ENCODE results near the gene EPB41L4A.

Gene EPB41L4A

GRCh38 chr5:112303685-112304084, 115.4 kb downstream of the EPB41L4A start:
- DNase-seq, result no peak

- no peak for DNase-seq
These were observed 125.0 kb downstream of the EPB41L4A start for GRCh38 chr5:112294126-112294525.

DNA sequence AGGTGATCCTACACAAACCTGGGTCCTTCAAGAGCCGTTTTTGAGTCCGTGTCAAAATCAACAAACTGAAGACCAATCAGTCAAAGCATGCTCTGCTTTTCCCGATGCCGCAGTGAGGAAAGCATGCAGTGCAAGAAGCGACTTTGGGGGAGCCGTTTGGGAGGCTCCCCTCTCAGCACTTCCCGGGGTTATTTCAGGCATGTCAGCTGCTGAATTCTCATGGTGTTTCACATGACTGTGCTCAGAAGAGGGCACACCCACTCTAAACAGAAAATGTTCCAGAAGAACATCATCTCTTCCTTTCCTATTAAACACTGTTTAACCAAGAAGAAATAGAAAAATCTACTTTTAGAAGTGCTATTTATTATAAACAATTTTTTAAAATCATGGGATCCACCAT, 125.5 kb downstream of the EPB41L4A start:
- no peak for DNase-seq

DNA sequence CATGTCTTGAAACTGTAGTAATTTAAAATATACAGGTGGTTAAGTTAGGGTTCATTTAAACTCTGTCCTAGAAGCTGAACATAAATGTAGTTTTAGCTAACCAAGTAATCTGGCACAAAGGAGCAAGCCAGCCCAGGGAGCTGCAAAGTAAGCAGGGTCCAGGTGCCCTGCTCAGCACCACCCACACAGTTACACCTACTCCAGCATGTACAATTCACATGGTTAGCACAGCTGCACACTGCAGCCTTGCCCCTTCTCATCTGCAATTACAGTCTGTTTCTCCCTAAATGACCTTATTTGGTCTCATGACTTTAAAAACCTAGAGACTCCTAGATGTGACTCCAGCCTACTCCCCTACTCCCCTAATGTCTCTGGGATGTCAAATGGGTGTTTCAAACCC, 128.4 kb downstream of the EPB41L4A start:
- DNase-seq, result no peak

GRCh38 chr5:112289465-112289864, 129.6 kb downstream of the EPB41L4A start:
- no peak for DNase-seq

GRCh38 chr5:112283943-112284929, 134.8 kb downstream of the EPB41L4A start:
- DNase-seq, result no peak

DNA sequence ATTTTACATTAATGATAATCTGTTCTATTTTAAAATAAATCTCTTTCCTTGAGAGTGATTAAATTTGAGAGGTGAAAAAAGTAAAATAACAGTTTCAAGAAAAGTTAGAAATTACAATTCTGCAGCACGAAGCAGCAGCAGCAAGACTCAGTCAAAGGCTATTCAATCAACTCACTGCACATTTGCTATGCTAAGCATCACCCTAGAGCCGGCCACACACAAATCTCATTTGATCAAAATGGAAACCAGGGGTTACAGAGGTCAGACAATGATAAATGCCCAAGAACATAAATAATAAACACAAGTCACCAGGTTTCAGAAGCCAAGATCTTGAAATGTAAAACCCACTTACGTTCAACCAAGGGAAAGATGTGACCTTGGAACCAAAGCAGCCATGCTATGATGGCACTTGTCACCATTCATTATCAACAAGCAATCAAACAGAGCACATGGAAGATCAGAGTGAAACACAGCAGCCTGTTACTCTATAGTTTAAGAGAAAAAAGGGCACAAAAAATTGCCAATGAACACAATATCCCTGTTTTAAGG, 136.0 kb downstream of the EPB41L4A start:
- no peak for DNase-seq

- no peak for DNase-seq
These were observed 140.0 kb downstream of the EPB41L4A start for GRCh38 chr5:112279082-112279481.

- no peak for DNase-seq
These were observed 142.1 kb downstream of the EPB41L4A start for GRCh38 chr5:112276991-112277390.

DNA sequence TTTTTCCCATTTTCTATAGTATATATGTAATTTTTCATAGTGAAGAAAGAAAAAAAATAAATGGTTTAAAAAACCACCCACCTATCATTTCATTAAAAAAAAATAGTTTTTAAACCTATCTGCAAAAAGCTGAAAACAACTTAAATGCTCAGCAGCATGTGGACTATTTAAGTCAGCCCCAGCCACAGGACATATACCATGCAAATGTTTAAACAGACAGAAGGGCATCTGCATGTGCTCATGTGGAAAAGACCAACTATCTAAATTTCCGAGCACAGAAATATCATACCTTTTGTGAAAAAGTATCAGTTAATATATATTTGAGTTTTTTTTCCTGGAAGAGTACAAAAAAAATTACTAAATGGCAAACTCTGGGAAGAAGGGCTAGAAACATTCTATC, 143.4 kb downstream of the EPB41L4A start:
- DNase-seq, result no peak

- DNase-seq, result no peak
These were observed 148.5 kb downstream of the EPB41L4A start for GRCh38 chr5:112270299-112271293.

DNA sequence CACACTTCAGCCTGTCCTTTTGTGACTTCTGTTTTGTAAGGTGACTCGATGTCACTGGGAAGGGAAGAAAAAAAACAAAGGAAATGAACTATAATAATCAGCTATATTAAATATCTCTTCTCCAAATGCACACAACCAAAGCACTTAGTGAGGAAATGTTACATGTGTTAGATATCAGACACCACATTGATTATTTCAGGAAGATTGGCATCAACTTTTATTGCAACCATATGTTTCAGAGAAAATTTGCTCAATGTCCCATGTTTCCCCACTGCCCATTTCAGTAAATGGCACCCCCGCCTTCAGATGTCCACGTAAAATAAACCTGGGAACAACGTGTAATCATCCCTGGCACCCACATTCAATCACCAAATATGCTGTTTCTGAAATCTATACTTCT, 151.8 kb downstream of the EPB41L4A start:
- DNase-seq, result no peak

GRCh38 chr5:112264666-112265065, 154.4 kb downstream of the EPB41L4A start:
- DNase-seq, result no peak

DNA sequence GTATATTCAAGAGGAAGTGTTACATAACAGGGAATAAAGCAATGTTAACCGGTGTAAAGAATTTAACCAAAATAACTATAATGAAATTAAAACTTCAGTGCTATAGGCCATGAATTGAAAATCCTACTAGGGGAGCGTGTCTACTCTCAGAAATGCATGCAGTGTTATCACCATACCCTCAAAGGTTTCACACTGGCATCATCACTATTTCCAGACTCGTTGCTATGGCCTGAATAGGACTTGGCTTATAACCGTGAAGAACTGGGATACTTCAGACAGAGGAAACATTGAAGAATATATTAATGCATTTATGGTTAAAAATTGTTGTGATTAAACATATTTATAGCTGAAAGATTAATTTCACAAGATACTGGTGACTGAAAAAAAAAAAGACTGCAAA, 154.9 kb downstream of the EPB41L4A start:
- no peak for DNase-seq

DNA sequence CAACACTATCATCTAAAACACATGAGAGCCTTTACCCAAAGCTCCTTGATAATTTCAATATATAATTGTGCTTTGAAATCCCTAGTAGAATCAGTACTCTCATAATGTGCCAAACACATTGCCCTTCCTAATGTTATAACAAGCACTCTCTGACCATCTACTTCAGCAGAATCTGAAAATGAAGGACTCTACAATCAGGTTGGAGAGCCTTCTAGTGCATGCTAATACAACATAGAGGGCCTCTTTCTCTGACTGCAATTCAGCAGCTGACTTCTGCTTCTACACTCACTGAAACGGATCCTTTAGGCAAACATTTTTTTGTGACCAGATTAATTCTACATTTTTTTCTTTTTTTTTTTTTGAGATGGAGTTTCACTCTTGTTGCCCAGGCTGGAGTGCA, 155.6 kb downstream of the EPB41L4A start:
- no peak for DNase-seq

DNA sequence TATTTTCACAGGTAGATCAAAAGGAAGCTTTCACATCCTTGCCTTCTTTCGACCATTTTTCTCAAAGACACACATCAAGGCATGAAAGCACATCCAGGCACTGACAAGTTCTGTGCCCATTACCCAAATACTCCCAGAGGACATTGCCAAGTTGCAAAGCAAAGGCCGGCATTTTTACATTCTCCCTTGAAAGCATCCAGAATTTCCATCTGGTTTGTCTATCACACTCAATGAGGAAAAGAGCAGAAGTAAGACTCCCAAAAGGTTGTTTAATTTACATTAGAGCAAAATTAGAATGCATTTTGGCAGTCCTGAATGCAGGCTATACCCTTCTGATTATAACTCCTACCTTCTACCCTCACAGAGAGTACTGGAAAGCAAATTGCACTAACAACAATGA, 160.5 kb downstream of the EPB41L4A start:
- DNase-seq, result no peak

DNA sequence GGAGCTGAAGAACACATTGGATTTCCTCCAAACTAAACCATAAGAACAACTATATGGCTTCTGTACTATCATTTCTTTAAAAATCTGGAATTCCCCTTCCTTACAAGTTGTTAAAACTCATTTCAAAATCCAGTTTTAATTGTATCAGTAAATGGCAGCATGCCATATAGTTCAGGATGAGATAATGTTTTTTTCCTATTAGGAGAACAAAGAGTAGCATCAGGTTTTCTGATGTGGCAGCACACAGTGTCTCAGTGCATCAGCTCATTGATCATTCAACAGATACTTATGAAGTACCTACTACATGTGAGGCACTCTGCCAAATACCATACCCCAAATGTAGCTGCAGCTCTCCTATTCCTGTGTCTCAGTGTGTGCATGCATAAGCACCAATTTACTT, 161.1 kb downstream of the EPB41L4A start:
- DNase-seq, result no peak

GRCh38 chr5:112257005-112257404, 162.1 kb downstream of the EPB41L4A start:
- DNase-seq, result no peak

DNA sequence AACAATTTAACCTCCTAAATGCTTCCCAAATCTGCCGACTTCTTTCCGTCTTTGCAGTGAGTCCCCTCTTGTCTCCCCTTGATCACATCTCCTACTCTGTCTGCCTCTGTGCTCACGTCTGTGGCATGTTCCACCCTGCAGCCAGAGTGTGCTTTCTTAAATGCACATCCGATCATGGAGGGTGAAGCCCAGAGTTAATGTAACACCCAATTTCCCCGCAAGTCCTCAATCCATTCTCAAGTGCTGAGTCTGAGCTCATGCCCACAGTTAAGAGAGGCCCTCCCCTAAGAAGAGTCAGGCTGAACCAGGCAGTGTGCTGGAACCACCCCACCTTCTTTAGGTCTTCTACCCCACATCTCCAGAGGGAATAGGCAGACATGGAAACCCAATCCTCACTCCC, 164.8 kb downstream of the EPB41L4A start:
- DNase-seq, result no peak

DNA sequence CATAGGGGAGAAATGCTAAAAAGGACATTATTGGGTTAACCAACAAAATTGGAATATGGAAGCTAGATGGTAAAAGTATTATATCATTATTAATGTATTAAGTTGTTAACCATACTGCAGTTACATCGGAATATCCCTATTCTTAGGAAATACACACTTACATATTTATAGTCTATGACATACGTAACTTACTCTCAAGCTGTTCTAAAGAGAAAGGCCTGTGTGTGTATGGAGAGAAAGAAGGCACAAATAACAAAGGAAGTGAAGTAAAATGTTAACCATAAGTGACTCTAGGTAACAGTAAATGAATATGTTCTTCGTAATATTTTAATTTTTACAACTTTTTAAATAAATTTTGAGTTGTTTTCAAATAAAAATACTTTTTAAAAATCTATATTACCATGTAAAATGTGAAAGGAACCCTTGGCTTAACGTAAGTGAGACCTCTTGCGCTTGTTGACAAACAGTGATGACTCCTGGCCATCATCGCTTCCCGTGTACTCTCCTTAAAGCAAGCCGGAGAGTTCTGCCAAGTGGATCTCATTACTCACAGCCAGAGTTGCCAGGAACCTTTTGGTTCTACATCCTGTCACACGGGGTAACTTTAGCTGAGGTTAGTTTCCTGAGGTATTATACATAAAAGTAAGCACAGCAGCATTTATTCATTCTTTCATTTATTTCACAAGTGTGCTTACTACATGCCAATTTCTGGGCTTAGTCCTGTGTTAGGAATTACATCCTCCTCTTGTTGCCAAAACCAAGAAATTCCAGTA, 165.4 kb downstream of the EPB41L4A start:
- no peak for DNase-seq

DNA sequence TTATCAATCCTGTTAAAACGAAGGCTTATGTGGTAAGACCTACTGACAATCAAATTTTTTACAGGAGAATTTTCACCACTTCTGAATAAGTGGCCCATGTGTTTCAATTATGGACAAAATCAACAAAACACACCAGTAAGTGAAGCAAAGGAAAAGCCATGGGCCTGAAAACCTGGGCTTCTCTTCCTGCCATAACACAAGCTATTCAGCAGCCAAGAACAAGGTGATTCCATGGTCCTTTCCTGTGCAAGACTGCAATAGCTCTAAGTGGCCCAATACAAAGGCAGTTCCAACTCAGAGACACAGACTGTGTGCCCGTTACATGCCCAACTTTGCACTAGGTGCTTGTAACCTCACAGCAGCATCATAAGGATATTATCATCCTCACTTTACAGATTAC, 168.5 kb downstream of the EPB41L4A start:
- no peak for DNase-seq

DNA sequence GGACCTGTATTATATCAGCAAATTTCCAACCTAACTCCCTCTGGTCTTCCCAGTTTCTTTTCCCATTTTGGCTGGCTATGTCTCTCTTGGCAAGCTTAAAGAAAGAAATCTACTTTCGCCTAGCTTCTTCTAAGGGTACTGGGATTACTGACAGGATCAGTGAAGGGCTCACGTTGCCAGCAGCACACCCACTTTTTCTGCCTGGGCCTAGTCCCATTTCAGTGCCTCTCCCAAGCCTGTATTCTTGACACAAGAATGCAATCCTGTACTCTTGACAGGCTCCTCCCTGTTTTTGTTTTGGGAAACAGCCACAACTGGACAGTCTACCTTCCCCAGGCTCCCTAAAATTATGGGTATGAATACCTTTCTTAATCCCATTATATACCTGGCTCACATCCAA, 170.5 kb downstream of the EPB41L4A start:
- no peak for DNase-seq
